OCI-M1 (cell line): Measurements from ENCODE around the gene TRUB2.
"Not testable (repeated sequence)": the region's sequence is repeated elsewhere in the genome, so short reads cannot be mapped to it uniquely, and the experiment has no call there.

ENCODE experiments used
- DNase-seq: peaks from one replicate; lab custom pipeline; 2025; lab: John Stamatoyannopoulos, UW

TRUB2 gene

GRCh38 chr9:128298535-128299482, 23.4 kb downstream of the TRUB2 start:
- no peak for DNase-seq

- DNase-seq, result no peak
Observed at GRCh38 chr9:128297221-128297773, 24.9 kb downstream of the TRUB2 start.

GRCh38 chr9:128296340-128297220, 25.7 kb downstream of the TRUB2 start:
- peak; percentile 89 for DNase-seq

GRCh38 chr9:128294142-128294541, 28.1 kb downstream of the TRUB2 start:
- no peak for DNase-seq

GRCh38 chr9:128293091-128293490, 29.2 kb downstream of the TRUB2 start:
- DNase-seq, result no peak

- no peak for DNase-seq
Observed at GRCh38 chr9:128292009-128292408, 30.2 kb downstream of the TRUB2 start.

- DNase-seq, result no peak
Observed at GRCh38 chr9:128288273-128289004, 33.8 kb downstream of the TRUB2 start.

GRCh38 chr9:128286440-128286839, 35.8 kb downstream of the TRUB2 start:
- DNase-seq, result no peak

GRCh38 chr9:128285033-128285784, 37.0 kb downstream of the TRUB2 start:
- no peak for DNase-seq

- no peak for DNase-seq
Observed at GRCh38 chr9:128282500-128282899, 39.7 kb downstream of the TRUB2 start.

GRCh38 chr9:128280084-128280622, 42.1 kb downstream of the TRUB2 start:
- DNase-seq, result no peak

- not testable (repeated sequence) for DNase-seq
Observed at GRCh38 chr9:128279088-128280073, 42.9 kb downstream of the TRUB2 start.

- no peak for DNase-seq
Observed at GRCh38 chr9:128276574-128277270, 45.5 kb downstream of the TRUB2 start.

GRCh38 chr9:128276008-128276573, 46.2 kb downstream of the TRUB2 start, which contains the start of gene SWI5:
TSS of gene SWI5 (plus strand) at chr9:128276276.
- peak; percentile 99 for DNase-seq

GRCh38 chr9:128275198-128276007, 46.8 kb downstream of the TRUB2 start, which contains the start of gene GOLGA2:
TSS of gene GOLGA2 (minus strand) at chr9:128276007. CDS start at chr9:128275976, 31 bp downstream.
- DNase-seq, result peak; percentile 45

GRCh38 chr9:128274245-128274644, 48.0 kb downstream of the TRUB2 start:
- DNase-seq, result no peak

GRCh38 chr9:128271512-128271911, 50.7 kb downstream of the TRUB2 start:
- no peak for DNase-seq
